Measurements from ENCODE around the gene FLT3. TPM values are rescaled to one million over a fixed set of nuclear protein-coding genes. Genes with fewer than 3 reads are reported as not detected.

Gene FLT3
- total and polyA plus RNA-seq, 10 of the 15 experiments (the other 5 are each of a cell fraction or from before 2014, with no cell fraction given), result 0.04 to 0.19 (median 0.11) TPM; not detected in 1

DNA sequence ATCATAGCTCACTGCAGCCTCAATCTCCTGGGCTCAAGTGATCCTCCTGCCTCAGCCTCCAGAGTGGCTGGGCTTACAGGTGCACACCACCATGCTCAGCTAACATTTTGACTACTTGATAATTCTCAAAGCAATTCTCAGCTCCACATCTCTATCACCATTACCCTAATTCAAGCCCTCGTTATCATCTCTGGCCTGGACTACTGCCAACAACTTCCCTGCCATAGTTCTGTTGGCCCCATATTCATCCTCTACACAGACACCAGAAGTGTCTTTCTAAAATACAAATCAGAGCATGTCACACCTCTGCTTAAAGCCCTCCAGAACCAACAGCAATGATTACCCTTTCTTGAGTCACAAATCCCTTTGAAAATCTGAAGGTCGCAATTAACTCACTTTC, 7.9 kb downstream of the FLT3 start:
- Histone ChIP-seq H3K79me2 (ENCODE audit: control insufficient read depth, insufficient read depth, low read length) (no peaks in the 10 kb centered on the region), H4K20me1 (ENCODE audit: control insufficient read depth, insufficient read depth) (no peaks in the 10 kb centered on the region), H2AFZ (ENCODE audit: control insufficient read depth, low read depth, low read length) (no peak overlapping the region), H3K27me3 (replicated peaks in 1 of 2; ENCODE audit: control insufficient read depth in 2 of 2, insufficient read depth in 2 of 2, low read length in 1 of 2) (no peaks in the 10 kb centered on the region), H3K36me3 (ENCODE audit: control insufficient read depth in 2 of 2, insufficient read depth in 2 of 2, low read length in 1 of 2) (no peaks in the 10 kb centered on the region), H3K9me3 (replicated peaks; ENCODE audit: control insufficient read depth, insufficient read depth, low read length) (no peaks in the 10 kb centered on the region), H3K4me3 (no peak overlapping the region), H3K4me1 (ENCODE audit: control insufficient read depth, insufficient read depth, low read length) (no peaks in the 10 kb centered on the region), H3K4me2 (ENCODE audit: control insufficient read depth, insufficient read depth) (no peak overlapping the region), H3K27ac (ENCODE audit: control insufficient read depth, insufficient read depth) (no peak overlapping the region), H3K9ac (ENCODE audit: control insufficient read depth, insufficient read depth, low read length) (no peak overlapping the region)
- no peak for FAIRE-seq
- ChIA-PET RAD21 (ENCODE audit: unreplicated experiment) (no interaction called here), CTCF (no interaction called here), POLR2A (no interaction called here), SMC1A (ENCODE audit: uncharacterized antibody, unreplicated experiment) (no interaction called here)
- intact Hi-C loops (cut with micrococcal nuclease; ENCODE audit: unreplicated experiment) (no loop called here), in situ Hi-C loops (cut with MboI) (no loop called here)
- no peak for DNase-seq (ENCODE audit: low read depth, low spot score)
- no peak for ATAC-seq
- TF ChIP-seq BCL11A (IDR thresholded peaks at IDR 0.05; ENCODE audit: low read depth, low read length), result no peak
- TF ChIP-seq CBFB (IDR thresholded peaks at IDR 0.05; ENCODE audit: low read depth), result no peak
- no peak for TF ChIP-seq MEF2B (IDR thresholded peaks at IDR 0.05; ENCODE audit: partially characterized antibody, poor library complexity, severe bottlenecking)
- TF ChIP-seq, protein P1, sequence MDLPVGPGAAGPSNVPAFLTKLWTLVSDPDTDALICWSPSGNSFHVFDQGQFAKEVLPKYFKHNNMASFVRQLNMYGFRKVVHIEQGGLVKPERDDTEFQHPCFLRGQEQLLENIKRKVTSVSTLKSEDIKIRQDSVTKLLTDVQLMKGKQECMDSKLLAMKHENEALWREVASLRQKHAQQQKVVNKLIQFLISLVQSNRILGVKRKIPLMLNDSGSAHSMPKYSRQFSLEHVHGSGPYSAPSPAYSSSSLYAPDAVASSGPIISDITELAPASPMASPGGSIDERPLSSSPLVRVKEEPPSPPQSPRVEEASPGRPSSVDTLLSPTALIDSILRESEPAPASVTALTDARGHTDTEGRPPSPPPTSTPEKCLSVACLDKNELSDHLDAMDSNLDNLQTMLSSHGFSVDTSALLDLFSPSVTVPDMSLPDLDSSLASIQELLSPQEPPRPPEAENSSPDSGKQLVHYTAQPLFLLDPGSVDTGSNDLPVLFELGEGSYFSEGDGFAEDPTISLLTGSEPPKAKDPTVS (IDR thresholded peaks at IDR 0.05; ENCODE audit: low read depth, low read length), result no peak
- TF ChIP-seq ZNF217 (IDR thresholded peaks at IDR 0.05), result no peak
- no peak for TF ChIP-seq PAX8 (IDR thresholded peaks at IDR 0.05)
- no peak for TF ChIP-seq NR2C1 (IDR thresholded peaks at IDR 0.05)
- TF ChIP-seq MYC (IDR thresholded peaks at IDR 0.05; ENCODE audit: insufficient read depth, insufficient read length, insufficient replicate concordance, low read length, severe bottlenecking), result no peak
- no peak for TF ChIP-seq CREB1 (IDR thresholded peaks at IDR 0.05; ENCODE audit: low read depth)
- TF ChIP-seq SREBF2 (IDR thresholded peaks at IDR 0.05; ENCODE audit: low read length), result no peak
- TF ChIP-seq BRCA1 (IDR thresholded peaks at IDR 0.05; ENCODE audit: low read depth, low read length), result no peak
- no peak for TF ChIP-seq FOXM1 (IDR thresholded peaks at IDR 0.05; ENCODE audit: low read depth, low read length)
- TF ChIP-seq ZNF622 (IDR thresholded peaks at IDR 0.05), result no peak
- no peak for TF ChIP-seq CEBPB (IDR thresholded peaks at IDR 0.05; ENCODE audit: borderline replicate concordance in 1 of 2, low read depth in 2 of 2, low read length in 2 of 2)
- no peak for TF ChIP-seq JUND (IDR thresholded peaks at IDR 0.05; ENCODE audit: low read depth, low read length)
- TF ChIP-seq SUPT20H (IDR thresholded peaks at IDR 0.05; ENCODE audit: borderline replicate concordance, control insufficient read depth, low read depth, low read length), result no peak
- no peak for TF ChIP-seq TCF3 (IDR thresholded peaks at IDR 0.05; ENCODE audit: borderline replicate concordance, insufficient read depth, low read depth, low read length)
- TF ChIP-seq STAT1 (conservative IDR thresholded peaks at IDR 0.05), result no peak
- TF ChIP-seq DPF2 (IDR thresholded peaks at IDR 0.05), result no peak
- BruUV-seq (replicated peaks), result no TSS peak
- 92% methylated on average over 2 of the region's 2 CpGs for WGBS (ENCODE audit: insufficient coverage, insufficient replicate concordance, low lambda C conversion rate, missing lambda C conversion rate)
